GM21423 (cell line): ENCODE results near the gene MRPL3.

Experiments used
- ATAC-seq: cut with Tn5 transposase; IDR thresholded peaks from one replicate; pipeline ENCODE4 v1.9.1; 2021; ENCODE audit warnings: mild to moderate bottlenecking, moderate library complexity; ENCODE audit not compliant: unreplicated experiment

The MRPL3 gene

DNA sequence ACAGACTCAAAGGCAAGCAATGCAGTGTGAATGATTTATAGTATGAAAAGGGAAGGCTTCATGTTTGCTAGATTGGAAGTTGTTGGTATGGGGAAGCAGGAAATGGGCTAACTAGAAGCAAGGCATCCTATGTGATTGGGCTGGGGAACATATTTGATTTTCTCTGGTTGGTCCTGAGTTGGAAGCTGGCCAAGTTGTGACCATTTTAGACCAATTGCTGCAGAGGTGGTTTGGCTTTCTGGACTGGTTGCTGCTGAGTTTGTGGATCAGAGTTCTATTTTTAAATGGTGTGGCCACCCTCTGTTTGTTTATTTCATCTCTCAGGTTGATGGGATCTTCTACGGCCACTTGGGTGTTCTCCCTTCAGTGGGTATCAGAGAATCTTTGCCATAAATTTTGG, 81.5 kb downstream of the MRPL3 start:
- ATAC-seq: no peak

DNA sequence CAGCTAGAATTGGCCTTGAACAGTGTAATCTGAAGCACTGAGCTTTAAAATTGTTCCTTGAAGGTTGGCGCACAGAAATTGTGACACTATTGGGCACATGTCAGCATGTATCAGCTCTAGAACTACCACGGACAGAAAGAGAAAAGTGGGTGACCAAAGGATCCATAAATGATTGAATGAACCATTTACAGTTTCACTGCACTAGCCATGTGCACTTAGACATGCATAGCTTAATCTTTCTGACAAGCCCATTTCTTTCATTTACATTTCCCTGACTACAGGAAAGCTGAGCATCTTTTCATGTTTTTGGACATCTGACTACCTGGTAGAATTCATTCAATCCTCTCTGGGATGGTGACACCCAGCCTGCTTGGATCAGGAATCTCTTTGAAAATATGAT, 85.0 kb downstream of the MRPL3 start:
- no peak for ATAC-seq
